Measurements from ENCODE around the gene MELTF. TPM values are rescaled to one million over a fixed set of nuclear protein-coding genes. Genes with fewer than 3 reads are reported as not detected.

MELTF gene
- total and polyA plus RNA-seq, 2 of the 13 experiments (the other 11 are each of a cell fraction or from before 2014, with no cell fraction given): 3.2 to 7.5 TPM

DNA sequence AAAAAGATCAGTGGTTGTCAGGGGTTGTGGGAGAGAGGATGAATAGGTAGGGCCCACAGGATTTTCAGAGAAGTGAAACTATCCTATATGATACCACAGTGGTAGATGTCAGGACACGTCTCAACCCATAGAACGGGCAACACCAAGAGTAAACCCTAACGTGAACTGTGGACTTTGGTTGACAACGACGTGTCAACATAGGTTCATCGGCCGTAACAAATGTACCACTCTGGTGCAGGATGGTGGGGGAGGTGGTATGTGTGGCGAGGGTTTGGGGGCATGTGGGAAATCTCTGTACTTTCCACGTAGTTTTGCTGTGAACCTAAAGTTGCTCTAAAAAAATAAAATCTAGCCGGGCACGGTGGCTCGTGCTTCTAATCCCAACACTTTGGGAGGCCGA is 48.0 kb downstream of the MELTF start (continued):
- TF ChIP-seq ZHX2 (IDR thresholded peaks at IDR 0.05; ENCODE audit: low read depth) (0 out of 2 replicates have a peak, but pooled peaks have one; percentile 43), ZHX2 (CRISPR knock-in tag; IDR thresholded peaks at IDR 0.05; ENCODE audit: borderline replicate concordance) (no peak), ZNF207 (IDR thresholded peaks at IDR 0.05; ENCODE audit: borderline replicate concordance) (no peak), YY1 (IDR thresholded peaks at IDR 0.05; ENCODE audit: insufficient read depth, insufficient replicate concordance, low read depth, low read length) (no peak), ZMYM2 (CRISPR knock-in tag; IDR thresholded peaks at IDR 0.05) (no peak; the same call in 1 of the 2 replicates), ZNF639 (CRISPR knock-in tag; conservative IDR thresholded peaks at IDR 0.05) (no peak), MXD1 (CRISPR knock-in tag; IDR thresholded peaks at IDR 0.05) (no peak), ZNF746 (CRISPR knock-in tag; IDR thresholded peaks at IDR 0.05) (no peak)
- TF ChIP-seq, protein P1, sequence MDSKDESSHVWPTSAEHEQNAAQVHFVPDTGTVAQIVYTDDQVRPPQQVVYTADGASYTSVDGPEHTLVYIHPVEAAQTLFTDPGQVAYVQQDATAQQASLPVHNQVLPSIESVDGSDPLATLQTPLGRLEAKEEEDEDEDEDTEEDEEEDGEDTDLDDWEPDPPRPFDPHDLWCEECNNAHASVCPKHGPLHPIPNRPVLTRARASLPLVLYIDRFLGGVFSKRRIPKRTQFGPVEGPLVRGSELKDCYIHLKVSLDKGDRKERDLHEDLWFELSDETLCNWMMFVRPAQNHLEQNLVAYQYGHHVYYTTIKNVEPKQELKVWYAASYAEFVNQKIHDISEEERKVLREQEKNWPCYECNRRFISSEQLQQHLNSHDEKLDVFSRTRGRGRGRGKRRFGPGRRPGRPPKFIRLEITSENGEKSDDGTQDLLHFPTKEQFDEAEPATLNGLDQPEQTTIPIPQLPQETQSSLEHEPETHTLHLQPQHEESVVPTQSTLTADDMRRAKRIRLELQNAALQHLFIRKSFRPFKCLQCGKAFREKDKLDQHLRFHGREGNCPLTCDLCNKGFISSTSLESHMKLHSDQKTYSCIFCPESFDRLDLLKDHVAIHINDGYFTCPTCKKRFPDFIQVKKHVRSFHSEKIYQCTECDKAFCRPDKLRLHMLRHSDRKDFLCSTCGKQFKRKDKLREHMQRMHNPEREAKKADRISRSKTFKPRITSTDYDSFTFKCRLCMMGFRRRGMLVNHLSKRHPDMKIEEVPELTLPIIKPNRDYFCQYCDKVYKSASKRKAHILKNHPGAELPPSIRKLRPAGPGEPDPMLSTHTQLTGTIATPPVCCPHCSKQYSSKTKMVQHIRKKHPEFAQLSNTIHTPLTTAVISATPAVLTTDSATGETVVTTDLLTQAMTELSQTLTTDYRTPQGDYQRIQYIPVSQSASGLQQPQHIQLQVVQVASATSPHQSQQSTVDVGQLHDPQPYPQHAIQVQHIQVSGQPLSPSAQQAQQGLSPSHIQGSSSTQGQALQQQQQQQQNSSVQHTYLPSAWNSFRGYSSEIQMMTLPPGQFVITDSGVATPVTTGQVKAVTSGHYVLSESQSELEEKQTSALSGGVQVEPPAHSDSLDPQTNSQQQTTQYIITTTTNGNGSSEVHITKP (CRISPR knock-in tag; IDR thresholded peaks at IDR 0.05; ENCODE audit: low read depth): peak; percentile 73; the same call in 1 of the 2 replicates
- TF ChIP-seq, protein P2, sequence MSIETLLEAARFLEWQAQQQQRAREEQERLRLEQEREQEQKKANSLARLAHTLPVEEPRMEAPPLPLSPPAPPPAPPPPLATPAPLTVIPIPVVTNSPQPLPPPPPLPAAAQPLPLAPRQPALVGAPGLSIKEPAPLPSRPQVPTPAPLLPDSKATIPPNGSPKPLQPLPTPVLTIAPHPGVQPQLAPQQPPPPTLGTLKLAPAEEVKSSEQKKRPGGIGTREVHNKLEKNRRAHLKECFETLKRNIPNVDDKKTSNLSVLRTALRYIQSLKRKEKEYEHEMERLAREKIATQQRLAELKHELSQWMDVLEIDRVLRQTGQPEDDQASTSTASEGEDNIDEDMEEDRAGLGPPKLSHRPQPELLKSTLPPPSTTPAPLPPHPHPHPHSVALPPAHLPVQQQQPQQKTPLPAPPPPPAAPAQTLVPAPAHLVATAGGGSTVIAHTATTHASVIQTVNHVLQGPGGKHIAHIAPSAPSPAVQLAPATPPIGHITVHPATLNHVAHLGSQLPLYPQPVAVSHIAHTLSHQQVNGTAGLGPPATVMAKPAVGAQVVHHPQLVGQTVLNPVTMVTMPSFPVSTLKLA (IDR thresholded peaks at IDR 0.05): no peak

All from HepG2 (cell line).